Neutrophil (primary cell): ENCODE data around the gene TTLL9.

Experiments
- H3K27ac ChIP-seq: fragments of 200-600 bp; sonication (generic); 2 replicates; pipeline ENCODE4 v1.5.1; 2016; ENCODE audit warnings: mild to moderate bottlenecking, moderate library complexity
- H3K27me3 ChIP-seq: fragments of 200-600 bp; sonication (generic); 2 replicates; pipeline ENCODE4 v1.6.0; 2016; ENCODE audit warnings: mild to moderate bottlenecking
- H3K36me3 ChIP-seq: fragments of 200-600 bp; sonication (generic); 2 replicates; pipeline ENCODE4 v1.5.1; 2017
- H3K4me1 ChIP-seq, 2 experiments: fragments of 200-600 bp in 1 of 2; sonication (generic) in 1 of 2; 1 replicate in 1 of 2; 2 replicates in 1 of 2; pipeline versions ENCODE4 v1.5.1 to v1.6.1; 2013 to 2016; ENCODE audit warnings: low read depth in 1 of 2, low read length in 1 of 2, mild to moderate bottlenecking in 1 of 2, moderate library complexity in 1 of 2; ENCODE audit not compliant: control insufficient read depth in 1 of 2, insufficient read depth in 1 of 2
- H3K4me3 ChIP-seq, 2 experiments: fragments of 200-600 bp in 1 of 2; sonication (generic) in 1 of 2; 1 replicate in 1 of 2; 2 replicates in 1 of 2; pipeline ENCODE4 v1.5.1; 2013 to 2016; ENCODE audit warnings: low read depth in 1 of 2, low read length in 1 of 2, mild to moderate bottlenecking in 1 of 2, moderate library complexity in 1 of 2
- H3K9me3 ChIP-seq: fragments of 200-600 bp; sonication (generic); 2 replicates; pipeline ENCODE4 v1.5.1; 2016
- CTCF ChIP-seq: fragments of 200-600 bp; sonication (generic); IDR thresholded peaks from 2 replicates; pipeline ENCODE4 v1.5.1; 2016; ENCODE audit warnings: antibody characterized with exemption

TTLL9 gene

DNA sequence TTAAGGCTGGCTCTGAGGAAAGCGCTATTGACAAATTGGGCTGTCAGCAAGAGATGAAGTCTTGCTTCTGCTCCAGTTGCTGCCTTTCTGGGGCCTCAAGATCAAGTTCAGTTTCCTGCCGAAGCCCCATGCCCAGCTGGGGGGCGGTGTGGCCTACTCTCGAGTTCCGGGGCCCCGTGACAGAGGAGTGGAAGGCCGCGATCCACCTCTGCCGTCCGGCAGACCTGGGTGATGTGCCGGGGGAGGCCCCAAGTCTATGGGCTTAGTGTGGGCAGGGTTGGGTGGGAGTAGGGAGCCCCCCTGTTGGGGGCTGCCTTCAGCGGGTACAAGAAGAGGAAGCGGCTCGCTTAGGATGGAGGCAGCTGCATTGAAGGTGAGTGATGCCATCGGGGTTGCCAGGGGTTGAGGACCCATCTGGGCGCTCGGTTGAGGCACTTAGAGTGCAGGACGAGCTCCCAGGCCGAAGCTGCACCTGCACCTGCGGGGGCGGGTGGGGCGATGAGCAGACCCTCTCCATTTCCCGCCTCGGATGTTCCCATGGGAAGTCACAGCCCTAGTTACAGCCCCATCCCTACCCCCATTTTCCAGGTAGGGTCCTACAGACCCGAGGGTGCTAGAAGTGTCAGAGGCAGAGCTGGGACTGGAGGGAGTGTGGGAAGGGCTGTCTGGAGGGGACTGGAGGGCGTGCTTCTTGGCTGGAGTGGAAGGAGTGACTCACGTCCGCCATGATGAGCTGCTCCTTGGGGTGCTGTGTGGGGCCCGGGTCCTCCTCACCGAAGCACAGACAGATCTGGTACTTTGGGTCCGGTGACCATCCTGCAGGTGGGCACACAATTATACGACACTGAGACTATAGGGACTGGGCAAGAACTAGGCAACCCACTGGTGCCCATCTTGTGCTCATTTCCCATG lies 22.1 kb upstream of the TTLL9 start:
- Histone ChIP-seq H3K9me3 (no peaks in the 10 kb centered on the region), H3K27ac (no peak overlapping the region), H3K4me1 (no peaks in the 10 kb centered on the region), H3K36me3 (no peaks in the 10 kb centered on the region), H3K4me3 (no peak overlapping the region), H3K27me3 (peaks cover 46% of the 10 kb centered on the region)
- no peak for TF ChIP-seq CTCF

DNA sequence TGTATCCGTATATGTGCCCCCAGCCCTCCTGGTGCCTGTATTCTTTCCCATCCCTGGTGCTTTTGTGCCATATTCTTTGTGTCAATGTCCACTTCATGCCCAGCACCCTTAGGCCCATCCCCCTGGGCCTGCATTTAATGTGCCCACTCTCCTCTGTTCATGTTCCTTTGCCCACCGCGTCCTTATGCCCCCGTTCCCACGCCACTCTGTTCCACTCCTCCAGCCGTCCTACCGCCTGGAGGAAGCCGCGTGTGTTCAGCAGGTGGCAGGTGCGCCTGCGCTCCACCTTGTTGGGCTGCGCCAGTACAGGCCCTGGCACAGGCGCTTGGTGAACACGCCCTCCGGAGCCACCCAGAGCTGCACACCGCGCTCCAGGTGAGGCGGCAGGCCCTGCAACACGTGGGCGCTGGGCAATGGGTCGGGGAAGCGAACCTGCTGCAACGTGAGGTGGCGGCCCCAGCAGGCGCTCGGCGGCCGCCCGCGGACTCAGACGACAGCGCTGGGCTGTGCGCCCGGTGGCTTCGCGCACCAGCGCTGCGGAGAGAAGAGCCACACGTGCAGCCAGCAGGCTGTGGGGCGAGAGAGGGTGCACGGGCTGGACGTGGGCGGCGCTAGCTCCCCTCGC lies 21.0 kb upstream of the TTLL9 start:
- Histone ChIP-seq H3K36me3 (no peaks in the 10 kb centered on the region), H3K9me3 (no peaks in the 10 kb centered on the region), H3K4me3 (no peak overlapping the region), H3K27ac (no peak overlapping the region), H3K27me3 (peaks cover 49% of the 10 kb centered on the region), H3K4me1 (no peaks in the 10 kb centered on the region)
- TF ChIP-seq CTCF: no peak

DNA sequence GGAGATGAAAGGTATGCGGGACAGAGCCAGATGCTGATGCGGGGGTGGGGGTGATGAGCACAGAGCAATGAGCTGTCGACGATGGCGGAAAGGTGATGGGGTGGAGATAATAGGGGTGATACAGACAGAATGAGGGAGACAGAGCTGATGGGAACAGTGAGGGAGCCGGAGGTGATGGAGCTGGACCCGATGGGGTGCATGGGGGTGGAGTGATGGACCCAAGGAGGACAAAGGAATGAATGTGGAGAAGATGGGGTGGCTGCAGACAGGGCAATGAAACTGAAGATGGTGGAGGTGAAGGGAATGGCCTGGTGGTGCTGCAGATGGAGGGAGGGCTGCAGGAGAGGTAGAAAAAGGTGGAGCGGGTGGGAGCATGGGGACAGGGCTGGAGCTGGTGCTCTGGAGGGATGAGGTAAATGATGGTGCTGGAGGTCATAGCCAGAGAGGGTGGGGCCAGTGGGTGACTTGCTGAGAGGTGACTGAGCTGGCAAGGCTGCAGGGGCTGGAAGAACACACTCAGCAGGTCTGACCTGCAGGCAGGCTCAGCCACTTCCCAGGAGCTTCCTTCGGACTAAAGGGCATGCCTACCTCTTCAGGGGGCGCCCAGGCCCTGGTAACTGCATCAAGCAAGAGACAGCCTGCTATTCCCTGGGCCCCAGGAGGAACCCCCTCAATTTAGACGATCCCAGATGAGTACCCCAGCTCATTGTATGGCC lies 19.0 kb upstream of the TTLL9 start:
- Histone ChIP-seq H3K4me3 (no peak overlapping the region), H3K4me1 (no peaks in the 10 kb centered on the region), H3K27ac (no peak overlapping the region), H3K36me3 (no peaks in the 10 kb centered on the region), H3K9me3 (no peaks in the 10 kb centered on the region), H3K27me3 (peaks cover 58% of the 10 kb centered on the region)
- no peak for TF ChIP-seq CTCF

- no peak overlapping the region for H3K27ac ChIP-seq
- H3K4me3 ChIP-seq: no peak overlapping the region
- TF ChIP-seq CTCF: no peak
- peaks cover 53% of the 10 kb centered on the region for H3K27me3 ChIP-seq
- H3K36me3 ChIP-seq: no peaks in the 10 kb centered on the region
- H3K4me1 ChIP-seq: no peaks in the 10 kb centered on the region
- no peaks in the 10 kb centered on the region for H3K9me3 ChIP-seq
Observed at GRCh38 chr20:31853481-31853880, 17.0 kb upstream of the TTLL9 start.

DNA sequence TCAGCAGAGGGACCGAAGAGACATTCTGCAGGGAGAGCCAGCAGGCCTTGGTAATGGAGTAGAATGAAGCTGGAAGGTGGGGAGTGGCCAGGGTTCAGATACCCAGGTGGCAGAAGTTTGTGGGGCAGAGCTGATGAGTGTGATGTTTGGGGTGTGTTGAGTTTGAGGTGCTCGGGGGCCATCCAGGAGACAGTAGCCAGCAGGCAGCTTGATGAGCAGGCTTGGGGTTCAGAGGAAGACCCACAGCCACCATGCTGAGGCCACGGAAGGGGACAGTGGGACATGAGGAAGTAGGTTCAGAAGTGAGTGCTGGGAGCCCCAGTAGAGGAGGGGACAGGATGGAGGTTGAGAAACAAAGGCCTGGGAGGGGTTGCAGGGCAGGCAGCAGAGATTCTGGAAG lies 13.9 kb upstream of the TTLL9 start:
- Histone ChIP-seq H3K27me3 (peaks cover 54% of the 10 kb centered on the region), H3K9me3 (no peaks in the 10 kb centered on the region), H3K27ac (no peak overlapping the region), H3K4me1 (peaks cover 4 to 7% of the 10 kb centered on the region in 2 experiments), H3K36me3 (no peaks in the 10 kb centered on the region), H3K4me3 (no peak overlapping the region)
- TF ChIP-seq CTCF: no peak
